GM19099 (cell line): Measurements from ENCODE around the gene GLYATL2.

Experiments used
- POLR2A ChIP-seq: IDR thresholded peaks from 3 replicates; pipeline ENCODE4 v1.6.1; 2011; ENCODE audit warnings: low read depth; ENCODE audit not compliant: insufficient read length; ENCODE audit errors: extremely low read depth

Gene GLYATL2

DNA sequence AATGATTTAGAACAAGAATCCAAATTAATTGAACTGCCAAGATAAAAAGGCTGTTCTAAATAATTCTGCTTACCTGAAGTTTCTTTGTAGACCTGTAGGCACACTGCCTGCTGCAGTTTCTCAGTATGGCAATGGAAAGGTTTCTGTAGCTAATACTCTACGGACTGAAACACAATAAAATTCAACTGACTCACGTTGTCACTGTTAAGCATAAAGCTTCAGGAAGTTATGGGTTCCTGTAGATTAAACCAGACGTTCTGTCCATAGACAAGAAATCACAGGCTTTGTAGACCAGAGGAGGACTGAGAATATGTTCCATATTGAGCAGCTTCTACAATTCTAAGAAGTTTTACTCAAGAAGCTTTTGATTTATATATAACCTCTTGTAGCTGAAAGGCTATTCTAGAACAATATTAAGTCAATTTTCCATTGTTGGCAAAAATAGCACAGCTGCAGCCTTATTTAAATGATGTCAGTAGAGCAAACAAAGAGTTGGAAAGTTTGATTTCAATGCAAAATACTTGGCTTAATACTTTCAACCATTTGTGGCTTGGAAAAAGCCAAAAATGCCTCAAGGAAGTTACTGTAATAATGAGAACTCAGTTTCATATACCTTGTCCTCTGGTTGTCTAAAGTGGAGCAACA is at the start of gene GLYATL2:
GLYATL2 (minus strand) TSS at position 344 of the 645 bp plus-strand sequence. CDS start 5,092 bp downstream, outside the sequence.
- no peak for TF ChIP-seq POLR2A

DNA sequence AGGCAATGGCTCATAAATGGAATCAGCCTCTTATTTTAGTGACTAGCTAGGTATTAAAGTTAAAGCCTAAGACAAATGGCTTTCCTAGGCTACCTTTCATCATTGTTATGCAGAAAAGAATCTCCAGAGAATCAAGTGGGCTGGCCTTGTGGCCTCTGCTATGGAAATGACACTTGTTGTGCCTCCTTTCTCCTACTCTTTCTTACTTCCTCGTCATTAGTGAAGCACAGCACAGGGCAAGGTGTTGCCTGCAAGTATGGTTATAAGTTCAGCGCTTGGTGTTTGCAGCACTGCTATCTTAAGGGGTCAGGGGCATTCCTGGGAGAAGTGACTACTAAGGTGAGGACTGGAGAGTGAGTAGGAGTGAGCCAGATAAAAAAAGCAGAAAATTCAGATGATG is 49.4 kb upstream of the GLYATL2 start:
- TF ChIP-seq POLR2A: no peak

GRCh38 chr11:58888579-58888978 is 44.1 kb upstream of the GLYATL2 start:
- TF ChIP-seq POLR2A: no peak

DNA sequence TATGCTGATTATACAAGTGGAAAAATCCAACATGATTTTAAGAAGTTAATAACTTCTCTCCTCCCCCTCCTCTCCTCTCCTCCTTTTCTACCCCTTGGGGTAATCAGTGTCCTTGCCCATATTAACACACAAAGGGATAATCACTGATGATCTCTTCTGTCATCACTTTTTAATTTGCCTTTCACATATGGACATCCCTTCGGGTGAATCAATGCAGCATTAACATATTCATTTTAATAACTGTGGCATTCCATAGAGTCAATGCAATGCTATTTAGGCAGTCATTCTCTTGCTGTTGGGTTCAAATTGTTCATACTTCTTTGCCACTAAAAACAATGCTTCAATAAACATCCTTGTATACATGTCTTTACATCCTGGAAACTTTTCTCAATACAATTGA is 42.9 kb upstream of the GLYATL2 start:
- TF ChIP-seq POLR2A: no peak

DNA sequence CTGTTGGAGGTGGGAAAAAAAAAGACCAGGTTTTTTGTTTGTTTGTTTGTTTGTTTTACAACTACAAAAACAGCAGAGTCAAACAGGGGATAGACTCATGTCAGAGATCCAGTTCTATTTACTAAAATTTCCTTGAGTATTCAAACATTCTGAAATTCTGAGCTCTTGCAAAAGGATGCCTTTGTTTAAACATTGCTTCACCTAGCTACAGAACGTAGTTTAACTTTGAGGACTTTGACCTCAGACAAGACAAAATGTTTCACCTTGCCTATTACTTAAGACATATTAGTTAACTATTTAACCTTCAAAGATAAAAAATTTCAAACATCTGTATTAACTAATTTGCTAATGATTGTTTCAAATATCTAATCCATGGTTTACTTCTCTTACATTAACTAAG is 36.1 kb upstream of the GLYATL2 start:
- no peak for TF ChIP-seq POLR2A

- TF ChIP-seq POLR2A: no peak
Observed at GRCh38 chr11:58880166-58880565, 35.7 kb upstream of the GLYATL2 start.

- TF ChIP-seq POLR2A: no peak
Observed at GRCh38 chr11:58867556-58867955, 23.1 kb upstream of the GLYATL2 start.

DNA sequence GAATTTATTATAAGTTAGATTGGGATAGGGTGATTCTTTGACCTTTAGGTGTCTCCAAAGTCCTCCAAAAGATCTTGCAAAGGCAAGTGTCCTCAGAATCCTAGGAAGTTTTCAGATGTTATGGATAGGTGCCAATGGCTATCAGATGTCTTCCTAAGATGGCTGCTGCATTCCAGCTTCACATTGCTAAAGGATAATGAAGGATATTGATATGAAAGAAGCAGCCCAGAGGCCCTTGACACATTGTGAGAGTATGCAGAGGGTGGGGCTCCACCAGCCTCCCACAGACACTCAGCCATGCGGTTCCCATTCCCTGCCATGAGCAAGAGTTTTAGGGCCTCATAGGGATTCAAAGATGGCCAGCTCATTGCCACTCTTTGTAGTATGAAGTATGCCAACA is 22.3 kb upstream of the GLYATL2 start:
- no peak for TF ChIP-seq POLR2A

DNA sequence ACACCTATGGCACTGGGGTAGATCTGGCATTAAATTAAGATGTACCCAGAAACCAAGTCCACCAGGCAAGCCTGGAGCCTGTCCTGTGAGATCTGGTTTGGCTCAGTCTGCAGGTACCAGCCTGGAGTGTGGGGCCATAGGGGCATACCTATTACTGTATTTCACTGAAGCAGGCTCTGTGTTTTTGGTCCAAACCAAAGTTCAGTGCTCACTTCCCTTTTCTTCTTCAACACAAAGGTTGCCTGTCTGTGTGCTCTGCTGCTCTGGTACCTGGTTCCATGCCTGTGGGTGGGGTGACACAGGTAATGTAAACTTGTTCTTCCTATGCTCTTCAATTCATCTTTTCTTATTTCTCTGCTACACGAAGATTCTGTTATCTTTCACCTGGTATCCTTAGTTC is 19.8 kb upstream of the GLYATL2 start:
- TF ChIP-seq POLR2A: no peak

DNA sequence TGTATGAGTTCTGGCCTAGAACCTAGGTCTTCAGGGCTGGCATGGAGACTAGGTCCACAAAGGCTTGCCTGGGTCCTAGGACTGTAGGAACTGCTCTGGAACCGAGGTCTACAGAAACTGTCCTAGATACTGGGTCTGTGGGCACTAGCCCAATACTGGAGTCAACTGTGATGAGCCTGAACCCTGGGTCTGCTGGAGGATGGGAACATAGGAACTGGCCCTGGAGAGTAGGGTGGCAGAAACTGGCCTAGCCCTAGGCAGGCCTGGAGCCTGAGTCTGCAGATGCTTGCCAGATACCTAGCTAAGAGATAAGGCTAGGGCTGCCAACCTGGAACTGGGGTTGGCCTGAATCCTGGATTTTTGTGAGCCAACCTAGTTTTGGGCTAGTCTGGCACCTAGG is 19.2 kb upstream of the GLYATL2 start:
- no peak for TF ChIP-seq POLR2A

DNA sequence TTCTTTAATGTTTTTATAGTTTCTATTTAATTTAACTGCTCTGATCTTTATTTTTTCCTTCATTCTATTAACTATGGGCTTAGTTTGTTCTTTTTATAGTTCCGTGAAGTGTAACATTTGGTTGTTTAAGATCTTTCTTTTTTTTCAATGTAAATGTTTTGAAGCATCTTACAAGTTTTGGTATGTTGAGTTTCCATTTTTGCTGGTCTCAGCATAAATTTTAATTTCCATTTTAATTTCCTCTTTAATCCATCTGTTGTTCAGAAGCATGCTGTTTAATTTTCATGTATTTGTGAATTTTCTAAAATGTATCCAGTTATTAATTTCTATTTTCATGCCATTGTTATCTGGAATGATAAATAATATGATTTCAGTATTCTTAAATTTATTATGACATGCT is 17.0 kb upstream of the GLYATL2 start:
- TF ChIP-seq POLR2A: no peak

DNA sequence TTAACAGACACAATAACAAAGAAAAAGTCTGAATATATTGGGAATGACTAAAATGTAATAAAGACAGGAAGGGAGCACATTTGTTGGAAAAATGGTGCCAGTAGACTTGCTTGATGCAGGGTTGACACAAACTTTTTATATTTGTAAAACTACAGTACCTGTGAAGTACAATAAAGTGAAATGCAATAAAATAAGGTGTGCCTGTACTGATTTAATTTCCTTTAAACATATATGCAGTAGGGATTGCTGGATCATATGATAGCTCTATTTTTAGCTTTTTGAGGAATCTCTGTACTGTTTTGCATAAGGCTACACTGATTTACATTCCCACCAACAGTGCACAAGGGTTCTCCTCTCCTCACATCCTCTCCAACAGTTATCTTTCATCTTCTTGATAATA is 12.3 kb upstream of the GLYATL2 start:
- no peak for TF ChIP-seq POLR2A

- TF ChIP-seq POLR2A: no peak
Observed at GRCh38 chr11:58845386-58845785, 882 bp upstream of the GLYATL2 start.

- TF ChIP-seq POLR2A: no peak
Observed at GRCh38 chr11:58837707-58838388, 6.7 kb downstream of the GLYATL2 start.

DNA sequence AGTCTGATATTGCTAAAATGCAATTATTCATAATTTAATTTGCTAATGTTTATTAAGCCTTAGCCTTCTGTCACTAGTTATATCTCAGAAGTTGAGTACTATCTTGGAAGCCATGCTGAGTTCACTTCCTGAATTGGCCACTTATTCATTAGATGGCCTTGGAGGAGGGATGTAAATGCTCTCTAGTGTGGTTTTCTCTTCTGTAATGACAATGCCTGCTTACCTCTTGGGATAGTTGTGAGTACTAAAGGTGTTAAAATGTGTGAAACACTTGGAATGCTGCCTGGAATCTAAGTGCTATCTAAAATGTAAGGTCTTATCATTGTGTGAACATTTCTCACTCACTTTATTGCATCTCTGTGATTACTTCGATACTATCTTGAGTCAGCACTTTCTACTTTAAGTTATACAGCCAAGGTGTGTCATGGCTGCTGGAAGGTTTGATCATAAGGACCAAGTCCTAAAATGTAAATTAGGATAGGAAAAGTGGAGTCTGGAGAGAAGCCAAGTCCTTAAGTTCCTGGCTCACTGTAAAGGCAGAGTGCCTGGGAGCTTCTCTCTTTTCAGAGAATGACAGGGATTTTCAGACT is 12.4 kb downstream of the GLYATL2 start:
- TF ChIP-seq POLR2A: no peak

- TF ChIP-seq POLR2A: no peak
Observed at GRCh38 chr11:58830673-58831301, 13.7 kb downstream of the GLYATL2 start.
